HepG2 (cell line): ENCODE results near the gene GGT7. TPM values are rescaled to one million over a fixed set of nuclear protein-coding genes. Genes with fewer than 3 reads are reported as not detected.

Experiments used
- ATRX ChIP-seq: sonication (generic); formaldehyde crosslinking; IDR thresholded peaks from 2 replicates; pipeline ENCODE4 v1.4.0; 2020; ENCODE audit warnings: missing genetic modification reagents, borderline replicate concordance
- BATF2 ChIP-seq: sonication (generic); formaldehyde crosslinking; IDR thresholded peaks from 2 replicates; pipeline ENCODE4 v1.8.0; 2022; ENCODE audit warnings: mild to moderate bottlenecking, missing genetic modification reagents, moderate library complexity
- CHD2 ChIP-seq: IDR thresholded peaks from 2 replicates; pipeline ENCODE4 v1.6.1; 2011; ENCODE audit warnings: low read depth, low read length, improper control_type of control experiment
- FOXC1 ChIP-seq: sonication (generic); formaldehyde crosslinking; IDR thresholded peaks from 2 replicates; pipeline ENCODE4 v1.8.0; 2022; ENCODE audit warnings: mild to moderate bottlenecking, missing genetic modification reagents, borderline replicate concordance
- GLI4 ChIP-seq: sonication (generic); formaldehyde crosslinking; IDR thresholded peaks from 2 replicates; pipeline ENCODE4 v1.5.1; 2020; ENCODE audit warnings: missing genetic modification reagents, mild to moderate bottlenecking, moderate library complexity, borderline replicate concordance
- GPN1 ChIP-seq: sonication (generic); formaldehyde crosslinking; IDR thresholded peaks from 2 replicates; pipeline ENCODE4 v1.5.1; 2020; ENCODE audit warnings: missing genetic modification reagents, borderline replicate concordance
- JARID2 ChIP-seq: sonication (generic); formaldehyde crosslinking; IDR thresholded peaks from 2 replicates; pipeline ENCODE4 v1.8.1; 2023; ENCODE audit warnings: missing genetic modification reagents, inconsistent platforms; ENCODE audit not compliant: insufficient replicate concordance
- MEIS1 ChIP-seq: sonication (generic); formaldehyde crosslinking; IDR thresholded peaks from 2 replicates; pipeline ENCODE4 v1.9.0; 2021; ENCODE audit warnings: mild to moderate bottlenecking, missing genetic modification reagents, moderate library complexity, borderline replicate concordance
- NFAT5 ChIP-seq: sonication (generic); formaldehyde crosslinking; IDR thresholded peaks from 2 replicates; pipeline ENCODE4 v1.4.0; 2020; ENCODE audit warnings: missing genetic modification reagents
- PITX1 ChIP-seq: sonication (generic); formaldehyde crosslinking; IDR thresholded peaks from 2 replicates; pipeline ENCODE4 v1.5.1; 2020; ENCODE audit warnings: mild to moderate bottlenecking, missing genetic modification reagents
- SNAPC5 ChIP-seq: sonication (generic); formaldehyde crosslinking; IDR thresholded peaks from 2 replicates; pipeline ENCODE4 v1.8.1; 2023; ENCODE audit warnings: mild to moderate bottlenecking, missing genetic modification reagents, borderline replicate concordance
- TARDBP ChIP-seq: sonication (generic); formaldehyde crosslinking; IDR thresholded peaks from 2 replicates; pipeline ENCODE4 v1.8.0; 2022; ENCODE audit warnings: mild to moderate bottlenecking, missing genetic modification reagents
- TBP ChIP-seq: sonication (generic); formaldehyde crosslinking; IDR thresholded peaks from 2 replicates; pipeline ENCODE4 v1.5.0; 2020; ENCODE audit warnings: missing genetic modification reagents
- ZEB1 ChIP-seq: IDR thresholded peaks from 2 replicates; pipeline ENCODE4 v1.6.1; 2012; ENCODE audit warnings: mild to moderate bottlenecking, low read depth, inconsistent platforms; ENCODE audit not compliant: insufficient replicate concordance
- ZNF331 ChIP-seq: sonication (generic); formaldehyde crosslinking; IDR thresholded peaks from 2 replicates; pipeline ENCODE4 v1.4.0; 2020; ENCODE audit warnings: missing genetic modification reagents
- ZNF563 ChIP-seq: sonication (generic); formaldehyde crosslinking; IDR thresholded peaks from 2 replicates; pipeline ENCODE4 v1.8.0; 2022; ENCODE audit warnings: mild to moderate bottlenecking, moderate library complexity, missing genetic modification reagents
- ZNF691 ChIP-seq: sonication (generic); formaldehyde crosslinking; IDR thresholded peaks from 2 replicates; pipeline ENCODE4 v1.4.0; 2020; ENCODE audit warnings: missing genetic modification reagents, low read depth, mild to moderate bottlenecking, borderline replicate concordance
- polyA plus RNA-seq, 8 experiments: library from polyadenylated mRNA; depleted of rRNA in 3 of 8; stranded (reverse) in 7 of 8; unstranded in 1 of 8; fragments of >200 nt; fragmentation: Illumina TruSeq in 4 of 8; extraction: Trizol in 4 of 8; gene quantifications; 2 replicates each; pipeline versions ENCODE4 v1.2.1 to v1.2.3, GENCODE V29; 2011 to 2016; ENCODE audit warnings: low read depth in 4 of 8, missing spikeins in 1 of 8, mixed read lengths in 1 of 8; ENCODE audit not compliant: insufficient read depth in 1 of 8
- total RNA-seq, 5 experiments: library from RNA; depleted of rRNA; stranded (reverse); fragments of >200 nt; fragmentation: Illumina TruSeq; extraction: Trizol; gene quantifications; 2 replicates each; pipeline ENCODE4 v1.2.3, GENCODE V29; 2016; ENCODE audit warnings: low read depth in 1 of 5

Gene GGT7
- total and polyA plus RNA-seq, 2 of the 13 experiments (the other 11 are each of a cell fraction or from before 2014, with no cell fraction given) = 6.6 to 23.0 TPM

- TF ChIP-seq JARID2 (CRISPR knock-in tag) (peak; percentile 39), CHD2 (peak; percentile 24; the same call in 1 of the 2 replicates), NFAT5 (CRISPR knock-in tag) (no peak), FOXC1 (peak; percentile 53; the same call in 1 of the 2 replicates), ZNF563 (CRISPR knock-in tag) (peak; percentile 64; the same call in 1 of the 2 replicates), ZEB1 (no peak), ZNF691 (CRISPR knock-in tag) (peak; percentile 97), TBP (CRISPR knock-in tag) (no peak), GLI4 (CRISPR knock-in tag) (no peak), SNAPC5 (CRISPR knock-in tag) (no peak), ZNF331 (CRISPR knock-in tag) (peak; percentile 78; the same call in 1 of the 2 replicates), MEIS1 (CRISPR knock-in tag) (0 out of 2 replicates have a peak, but pooled peaks have one; percentile 6), GPN1 (CRISPR knock-in tag) (0 out of 2 replicates have a peak, but pooled peaks have one; percentile 27), BATF2 (CRISPR knock-in tag) (no peak), ATRX (no peak), TARDBP (peak; percentile 33; the same call in 1 of the 2 replicates), PITX1 (peak; percentile 73)
Observed at GRCh38 chr20:34825530-34826362, 46.9 kb downstream of the GGT7 start, which contains the start of gene NCOA6 (continued).
